GM21529 (cell line): ENCODE measurements around the gene OGT.

ENCODE experiments used
- ATAC-seq: cut with Tn5 transposase; IDR thresholded peaks from one replicate; pipeline ENCODE4 v1.9.1; 2021; ENCODE audit not compliant: unreplicated experiment

OGT gene

DNA sequence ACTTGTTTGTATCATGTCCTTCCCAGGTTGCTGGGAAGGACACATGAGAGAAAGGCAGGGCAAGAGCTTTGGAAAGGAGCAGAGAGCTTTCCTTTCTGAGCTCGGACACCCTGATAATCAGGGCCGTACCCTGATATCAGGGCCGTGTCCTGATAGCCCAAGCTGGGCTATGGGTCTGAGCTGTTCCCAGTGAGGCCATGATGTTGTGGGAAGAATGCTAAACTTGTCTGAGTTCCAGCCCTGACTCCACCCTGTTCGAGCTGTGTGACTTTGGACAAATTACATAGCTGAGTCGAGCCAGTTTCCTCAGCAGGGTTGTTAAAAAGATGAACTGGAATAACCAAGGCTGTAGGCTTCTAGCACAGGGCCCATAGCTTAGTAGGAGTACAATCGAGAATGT, 88.7 kb downstream of the OGT start:
- ATAC-seq: no peak

DNA sequence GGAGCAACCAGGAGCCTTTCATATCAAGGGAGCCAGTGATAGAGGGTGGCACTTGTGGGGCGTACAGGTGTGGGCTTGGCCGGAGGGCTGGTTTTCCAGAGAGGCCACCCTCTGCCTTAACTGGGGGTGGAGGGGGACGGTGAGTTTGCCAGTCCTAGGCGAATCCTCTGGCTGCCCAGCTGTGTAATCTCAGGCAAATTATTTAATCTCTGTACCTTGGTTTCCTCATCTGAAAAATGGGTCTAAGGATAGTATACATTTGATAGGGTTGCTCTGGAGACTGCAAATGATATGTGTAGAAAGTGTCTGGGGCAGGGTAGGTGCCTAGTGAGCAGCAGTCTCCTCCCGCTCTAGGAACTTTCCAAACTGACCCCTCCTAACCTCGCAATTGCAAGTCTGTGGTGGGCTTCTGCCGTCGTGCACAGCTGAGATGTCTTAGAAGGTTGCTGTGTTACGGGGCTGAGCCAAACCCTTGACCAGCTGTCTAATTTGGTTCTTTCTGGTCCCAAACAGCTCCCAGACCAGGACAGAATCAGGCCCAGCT, 89.2 kb downstream of the OGT start:
- no peak for ATAC-seq

DNA sequence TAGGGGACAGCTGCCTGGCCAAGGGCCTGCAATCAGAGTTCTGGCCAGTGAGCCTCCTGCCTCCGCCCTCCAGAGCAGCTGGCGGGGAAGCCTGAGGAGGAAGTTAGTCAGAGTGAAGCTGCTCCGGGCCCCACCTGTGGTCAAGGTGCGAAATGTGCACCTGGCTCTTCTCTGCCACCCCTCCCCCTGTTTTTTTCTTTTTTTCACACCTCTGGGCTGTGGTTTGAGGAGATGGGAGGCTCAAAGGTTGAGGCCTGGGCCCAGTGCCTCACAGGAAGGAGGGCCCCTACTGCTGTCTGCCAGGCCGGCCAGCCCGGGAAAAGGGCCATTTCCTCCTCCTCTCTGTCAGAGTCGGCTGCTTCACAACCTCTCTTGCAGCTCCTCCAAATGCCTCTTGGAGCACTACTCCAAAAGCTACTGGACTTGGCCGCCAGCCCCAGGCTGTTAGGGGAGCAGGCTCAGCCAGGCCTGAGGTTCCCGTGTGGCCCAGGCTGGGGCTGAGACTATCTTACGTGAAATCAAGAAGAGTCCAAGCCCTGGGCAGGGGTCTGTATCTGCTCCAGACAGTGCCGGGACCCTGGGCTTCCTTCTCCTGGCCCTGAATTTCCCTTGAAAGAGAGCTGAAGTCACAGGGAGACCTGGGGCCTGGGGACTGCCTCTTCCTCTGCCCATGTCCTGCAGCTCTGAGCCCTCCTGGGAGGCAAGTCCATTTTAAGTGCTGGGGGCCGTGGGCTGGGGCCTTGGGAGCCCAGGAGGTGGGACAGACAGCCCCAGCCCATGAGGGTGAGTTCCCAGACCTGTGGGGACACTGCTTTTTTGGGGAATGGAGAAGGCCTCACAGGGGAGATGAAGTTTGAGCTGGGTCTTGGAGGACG, 89.9 kb downstream of the OGT start:
- ATAC-seq: peak; percentile 45

DNA sequence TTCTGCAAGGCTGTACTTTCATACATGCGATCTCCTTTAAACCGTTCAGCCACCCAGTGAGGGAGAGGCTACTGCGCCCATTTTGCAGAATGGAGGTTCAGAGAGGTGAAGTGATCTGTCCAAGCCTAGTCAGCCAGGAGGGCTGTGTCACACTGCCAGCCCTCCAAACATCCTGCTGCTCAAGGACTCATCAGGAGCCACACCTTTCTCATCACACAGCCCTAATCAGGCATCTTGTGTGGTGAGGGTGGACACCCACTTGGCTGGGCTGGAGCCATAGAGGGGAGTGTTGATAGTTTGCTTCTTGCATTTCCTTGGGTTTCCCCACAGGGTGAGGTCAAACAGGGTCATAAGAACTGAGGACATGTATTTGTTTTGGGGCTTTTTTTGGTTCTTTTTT, 90.8 kb downstream of the OGT start:
- no peak for ATAC-seq

DNA sequence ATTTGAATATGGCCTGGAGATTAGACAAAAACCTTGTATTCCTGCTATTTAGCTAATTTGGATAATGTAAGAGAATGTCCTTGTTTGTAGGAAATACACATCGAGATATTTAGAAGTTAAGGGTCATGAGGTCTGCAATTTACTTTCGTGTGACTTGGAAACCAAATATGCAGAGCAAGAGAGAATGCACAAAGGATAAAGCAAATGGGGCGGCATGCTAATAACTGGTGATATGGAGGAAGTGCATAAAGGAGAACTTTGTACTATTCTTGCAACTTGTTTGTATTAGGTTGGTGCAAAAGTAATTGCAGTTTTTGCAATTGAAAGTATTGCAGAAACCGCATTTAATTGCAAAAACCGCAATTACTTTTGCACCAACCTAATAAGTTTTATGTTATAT, 92.6 kb downstream of the OGT start:
- ATAC-seq: no peak
